GM21737 (cell line): Measurements from ENCODE around the gene COL4A5.

Experiments used
- ATAC-seq: cut with Tn5 transposase; IDR thresholded peaks from one replicate; pipeline ENCODE4 v1.9.1; 2021; ENCODE audit warnings: mild to moderate bottlenecking, moderate library complexity; ENCODE audit not compliant: unreplicated experiment

The COL4A5 gene

GRCh38 chrX:108737754-108738153 is 298.1 kb downstream of the COL4A5 start:
- ATAC-seq: no peak

- ATAC-seq: no peak
Observed at GRCh38 chrX:108740299-108740774, 300.7 kb downstream of the COL4A5 start.
